ENCODE measurements around the gene RIN2.

GRCh38 chr20:19746396-19746795 lies 11.7 kb upstream of the RIN2 start:
- TF ChIP-seq CTCF (IDR thresholded peaks at IDR 0.05; ENCODE audit: low read depth, low read length) (no peak), EZH2phosphoT487 (IDR thresholded peaks at IDR 0.05; ENCODE audit: low read depth) (no peak)

Data from OCI-LY3 (cell line).